NOMO-1 treated with dmso at 0.1 percent for 144 hours (cell line): Measurements from ENCODE around the gene CIB2.
A peak's percentile ranks its signal among the peaks of the same experiment; 100 is the strongest.

ENCODE experiments used
- DNase-seq: peaks from one replicate; lab custom pipeline; 2025; ENCODE audit not compliant: unreplicated experiment; lab: John Stamatoyannopoulos, UW

The CIB2 gene

DNA sequence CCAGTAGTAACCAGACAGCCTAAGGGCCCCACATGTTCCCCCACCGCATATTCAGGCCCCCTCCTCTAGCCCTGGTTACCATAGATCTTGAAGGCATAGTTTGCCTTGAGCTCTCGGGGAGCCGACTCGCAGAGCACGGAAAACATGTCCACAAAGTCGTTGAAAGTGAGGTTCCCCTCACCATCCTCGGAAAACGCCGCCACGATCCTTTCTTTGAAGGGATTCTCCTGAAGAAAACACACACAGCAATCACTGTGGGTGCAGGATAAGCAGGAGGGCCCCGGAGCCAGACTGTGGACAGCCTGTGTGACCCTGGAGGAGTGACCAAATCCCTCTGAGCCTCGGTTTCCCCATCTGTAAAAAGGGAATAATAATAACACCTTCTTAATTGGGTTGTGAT, 22.1 kb downstream of the CIB2 start:
- DNase-seq, result no peak

DNA sequence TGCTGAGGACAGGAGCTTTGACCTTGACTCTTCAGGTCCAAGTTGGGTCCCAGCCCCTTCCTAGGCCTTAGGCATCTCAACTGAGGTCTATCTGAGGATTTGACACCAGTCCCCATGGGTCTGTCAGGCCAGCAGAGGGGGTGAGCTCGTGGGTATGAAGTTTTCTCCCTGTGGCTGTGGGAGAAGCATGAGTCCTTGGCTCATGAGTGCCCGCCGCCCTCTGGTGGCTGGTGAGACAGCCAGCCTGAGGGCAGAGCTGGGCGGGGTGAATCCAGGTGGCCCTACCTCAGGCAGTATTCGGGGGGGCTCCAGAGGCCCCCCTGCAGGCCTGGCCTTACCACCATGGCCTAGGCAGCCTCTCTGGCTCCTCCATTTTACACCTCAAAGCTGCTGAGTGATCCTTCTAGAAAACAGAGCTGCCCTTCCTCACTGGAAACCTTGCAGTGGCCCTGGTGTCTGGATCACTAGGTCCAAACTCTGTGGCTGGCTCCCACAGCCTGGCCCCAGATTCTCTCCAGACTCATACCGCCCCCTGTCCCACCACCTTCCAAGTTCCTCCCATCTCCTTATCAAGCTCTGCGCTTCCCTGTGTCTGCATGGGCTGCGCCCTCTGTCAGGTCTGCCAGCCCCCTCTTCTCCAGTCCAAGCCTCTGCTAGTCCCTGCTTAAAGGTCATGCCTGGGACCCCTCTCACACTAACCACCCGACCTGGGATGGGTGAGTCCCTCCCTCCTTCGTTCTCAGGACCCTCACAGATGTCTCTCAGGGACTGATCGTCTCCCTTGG, 22.8 kb downstream of the CIB2 start:
- DNase-seq, result peak; percentile 77

DNA sequence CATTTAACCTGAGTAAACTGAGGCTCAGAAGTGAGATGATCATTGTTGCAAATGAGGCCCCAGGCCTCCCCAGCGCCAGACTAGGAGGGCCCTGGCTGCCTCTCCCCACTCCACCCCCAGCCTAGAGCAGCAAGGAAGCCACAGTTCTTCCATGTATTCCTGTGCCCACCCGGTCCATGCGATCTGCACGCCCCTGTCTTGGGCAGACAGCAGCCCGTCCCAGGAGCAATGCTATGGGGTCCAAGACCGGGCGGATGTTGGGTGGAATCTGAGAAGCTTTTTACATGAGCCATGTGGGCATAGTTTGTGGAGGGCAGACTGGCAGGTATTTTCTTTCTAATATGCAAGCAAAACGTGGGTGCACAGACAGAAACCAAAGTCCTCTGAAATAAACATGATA, 23.8 kb downstream of the CIB2 start:
- DNase-seq, result no peak

DNA sequence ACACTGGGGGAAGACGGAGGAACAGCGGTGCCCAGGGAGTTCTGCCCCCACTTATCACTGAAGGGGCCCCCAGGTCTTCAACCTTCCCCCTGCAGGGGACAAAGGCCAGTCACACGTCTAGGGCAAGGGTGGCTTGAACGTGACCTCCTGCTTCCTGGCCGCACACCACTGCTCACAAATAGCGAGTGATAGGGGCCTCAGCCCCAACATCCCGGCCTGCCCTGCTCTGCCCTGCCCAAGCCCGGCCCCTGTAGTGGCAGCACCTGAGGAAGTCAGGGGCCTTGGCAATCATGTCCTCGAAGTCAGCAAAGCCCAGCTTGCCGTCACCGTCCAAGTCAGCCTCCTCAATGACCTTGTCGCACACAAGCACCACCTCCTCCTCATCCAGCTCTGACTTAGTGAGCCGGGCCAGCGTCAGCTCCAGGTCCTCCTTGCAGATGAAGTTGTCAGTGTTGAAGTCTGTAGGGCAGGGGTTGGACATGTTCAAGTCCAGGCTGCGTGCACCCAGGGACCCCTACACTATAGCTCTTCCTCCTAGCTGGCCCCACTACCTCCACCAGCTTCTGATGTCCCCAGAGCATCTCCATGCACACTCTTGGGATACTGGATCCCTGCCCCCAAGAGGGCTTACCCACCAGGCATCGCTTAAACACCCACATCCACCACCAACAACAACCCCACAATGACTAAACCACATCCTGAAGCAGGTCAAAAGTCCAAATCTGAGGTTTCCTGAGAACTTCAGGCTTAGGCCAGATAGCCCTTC, 25.6 kb downstream of the CIB2 start:
- DNase-seq, result no peak

DNA sequence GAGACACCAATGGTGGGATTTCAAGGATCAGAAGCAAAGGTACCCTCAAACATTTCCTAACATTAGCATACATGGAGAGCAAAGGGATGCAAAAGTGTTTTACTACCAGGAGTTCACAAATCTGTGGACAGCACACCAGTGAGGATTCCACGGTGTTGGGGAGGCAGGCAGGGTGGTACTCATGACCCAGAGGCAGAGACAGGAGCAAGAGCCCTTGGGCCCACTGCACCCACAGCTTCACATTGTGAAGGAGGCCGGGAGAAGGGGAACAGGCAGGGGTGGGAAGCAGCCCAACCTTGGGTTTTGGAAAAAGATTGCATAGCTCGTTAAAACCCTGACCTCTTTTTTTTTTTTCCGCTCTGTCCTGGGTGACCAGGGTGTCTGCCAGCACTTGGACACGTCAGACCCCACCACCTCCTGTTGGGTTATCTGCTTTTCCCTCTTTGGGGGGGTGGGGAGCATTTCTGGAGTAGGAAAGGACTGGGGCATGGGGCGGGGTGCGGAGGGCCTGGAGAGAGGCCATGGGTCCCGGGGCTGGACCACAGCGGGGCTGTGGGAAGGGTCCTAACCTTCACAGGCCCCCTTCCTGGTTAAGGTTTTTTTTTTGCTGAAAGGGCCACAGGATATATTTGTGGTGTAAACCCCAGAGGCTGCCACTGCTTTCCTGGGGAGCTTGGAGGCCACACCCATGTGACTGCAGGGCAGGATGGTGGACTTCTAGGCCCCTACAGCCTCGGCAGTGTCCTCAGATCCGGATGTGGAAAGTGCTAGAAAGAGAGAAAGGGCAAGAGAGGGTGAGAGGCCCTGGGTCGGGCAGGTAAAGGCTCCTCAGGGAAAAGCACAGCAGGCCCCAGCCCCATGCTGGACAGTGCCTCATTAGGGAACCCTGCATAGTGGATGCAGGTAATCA, 26.4 kb downstream of the CIB2 start:
- DNase-seq, result no peak

DNA sequence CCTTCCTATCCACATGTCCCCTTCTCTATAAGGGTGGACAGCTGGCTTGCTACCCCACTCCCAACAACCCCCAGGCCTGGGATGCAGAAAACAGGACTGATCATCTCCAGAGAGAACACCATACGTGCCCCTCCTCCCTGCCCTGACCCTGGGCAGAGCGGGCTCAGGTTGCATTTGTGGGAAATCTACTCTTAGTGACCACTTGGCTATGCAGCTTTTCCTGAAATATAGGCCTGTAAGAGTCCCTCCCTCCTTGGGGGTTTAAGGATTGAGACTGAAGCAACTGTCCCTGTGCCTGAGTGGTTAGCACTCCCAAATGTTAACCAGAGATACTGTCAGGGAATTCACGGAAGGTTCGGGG, 27.1 kb downstream of the CIB2 start:
- DNase-seq, result no peak

DNA sequence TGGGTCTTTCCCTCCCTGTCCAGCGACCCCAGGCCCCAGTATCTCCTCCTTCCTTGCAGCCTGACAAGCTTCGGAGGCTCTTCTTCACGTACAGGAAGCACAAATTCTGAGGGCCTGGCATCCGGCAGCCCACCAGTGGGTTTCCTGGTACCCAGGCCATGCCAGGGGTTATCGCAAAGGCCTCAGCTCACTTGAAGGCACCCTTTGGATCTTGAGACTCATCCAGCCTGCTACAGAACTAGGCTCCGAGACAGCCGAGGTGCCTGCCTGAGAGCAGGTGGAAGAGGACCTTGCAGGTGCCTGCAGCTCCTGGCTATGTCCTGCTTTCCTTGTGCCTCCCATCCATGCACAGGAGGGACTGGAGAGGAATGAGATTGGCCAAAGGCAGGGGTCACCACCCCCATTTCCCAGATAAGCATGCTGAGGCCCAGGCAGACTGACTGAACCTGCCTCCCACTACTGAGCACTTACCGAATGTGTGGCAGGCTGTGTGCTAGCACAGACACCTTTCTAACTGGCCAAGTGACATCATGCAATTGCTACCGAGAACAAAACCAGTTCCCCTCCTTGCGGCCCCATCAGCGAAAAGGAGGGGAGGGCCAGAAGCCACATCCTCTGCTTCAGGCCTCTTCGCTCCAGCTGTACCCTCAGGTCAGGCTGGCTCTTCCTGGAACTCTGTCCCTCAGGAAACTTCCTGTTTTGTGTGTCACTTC, 27.7 kb downstream of the CIB2 start:
- no peak for DNase-seq

DNA sequence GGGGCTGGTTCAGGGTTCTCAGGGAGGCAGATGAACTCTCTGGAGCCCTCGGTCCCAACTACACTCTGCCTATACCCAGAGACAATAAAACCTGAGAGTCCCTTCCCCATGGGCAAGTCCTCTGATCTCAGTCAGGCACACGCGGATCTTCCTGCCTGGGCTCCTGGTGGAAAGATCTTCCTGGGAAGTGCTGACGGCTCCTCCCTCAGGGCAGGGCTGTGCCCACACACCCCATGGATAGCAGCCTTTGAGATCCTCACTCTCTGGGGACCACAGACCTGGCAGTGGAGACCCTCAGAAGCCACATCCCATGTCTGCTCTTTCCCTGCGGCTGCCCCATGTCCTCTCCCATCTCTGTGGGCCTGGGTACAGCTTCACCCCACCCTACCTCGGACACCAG, 28.5 kb downstream of the CIB2 start:
- no peak for DNase-seq

DNA sequence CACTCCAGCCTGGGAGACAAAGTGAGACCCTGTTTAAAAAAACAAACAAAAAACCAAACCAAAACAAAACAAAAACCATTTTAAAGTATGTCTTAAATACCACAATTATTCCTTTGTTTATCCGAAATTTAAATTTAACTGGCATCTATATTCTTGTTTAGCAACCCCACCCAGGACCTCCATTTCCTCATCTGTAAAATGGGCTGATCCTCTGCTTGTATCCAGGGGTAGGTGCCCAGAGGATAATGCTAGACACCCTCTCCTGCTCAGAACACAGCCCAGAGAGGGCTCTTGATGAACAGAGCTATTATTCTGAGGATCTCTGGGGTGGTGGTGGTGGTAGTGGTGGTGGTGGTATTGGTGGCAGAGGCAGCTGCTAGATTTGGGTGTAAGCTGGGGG, 29.0 kb downstream of the CIB2 start:
- no peak for DNase-seq

DNA sequence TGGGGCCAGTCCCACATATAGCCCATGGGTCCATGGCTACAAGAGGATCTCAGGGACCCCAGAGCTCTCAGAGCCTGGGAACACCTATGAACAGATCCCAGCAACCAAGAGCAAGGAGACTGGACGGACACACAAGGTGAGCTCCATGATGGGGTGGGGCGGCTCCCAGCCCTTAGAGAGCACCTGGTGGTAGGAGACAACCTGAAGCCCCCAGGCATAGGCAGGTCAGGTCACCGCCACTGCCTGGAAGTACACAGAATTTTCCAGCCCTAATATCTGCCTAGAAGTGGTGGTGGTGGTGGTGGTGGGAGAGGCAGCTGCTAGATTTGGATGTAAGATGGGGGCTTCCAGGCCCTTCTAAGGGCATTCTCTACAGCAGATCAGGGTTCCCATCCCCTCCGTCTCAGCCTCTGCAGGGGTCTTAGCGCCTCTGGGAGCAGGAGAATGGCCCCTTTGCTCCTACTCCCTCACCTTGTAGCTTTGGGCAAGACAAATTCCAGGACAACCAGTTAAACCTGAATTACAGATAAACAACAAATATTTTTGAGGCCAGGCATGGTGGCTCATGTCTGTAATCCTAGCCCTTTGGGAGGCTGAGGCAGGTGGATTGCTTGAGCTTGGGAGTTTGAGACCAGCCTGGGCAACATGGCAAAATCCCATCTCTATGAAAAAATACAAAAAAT, 29.7 kb downstream of the CIB2 start:
- no peak for DNase-seq

DNA sequence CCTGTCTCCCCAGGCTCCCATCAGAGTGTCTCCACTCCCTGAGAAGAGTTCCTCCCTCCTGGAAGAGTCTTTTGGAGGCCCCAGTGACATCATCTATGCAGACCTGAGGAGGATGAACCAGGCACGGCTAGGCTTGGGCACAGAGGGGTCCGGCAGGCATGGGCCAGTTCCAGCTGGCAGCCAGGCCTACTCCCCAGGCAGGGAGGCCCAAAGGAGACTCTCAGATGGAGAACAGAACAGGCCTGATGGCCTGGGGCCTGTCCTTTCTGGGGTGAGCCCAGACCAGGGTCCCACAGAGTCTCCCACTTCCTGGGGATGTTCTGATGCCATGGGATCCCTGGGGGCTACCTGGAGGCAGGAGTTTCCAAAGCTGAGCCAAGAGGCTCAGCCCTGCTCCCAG, 30.4 kb downstream of the CIB2 start:
- no peak for DNase-seq

DNA sequence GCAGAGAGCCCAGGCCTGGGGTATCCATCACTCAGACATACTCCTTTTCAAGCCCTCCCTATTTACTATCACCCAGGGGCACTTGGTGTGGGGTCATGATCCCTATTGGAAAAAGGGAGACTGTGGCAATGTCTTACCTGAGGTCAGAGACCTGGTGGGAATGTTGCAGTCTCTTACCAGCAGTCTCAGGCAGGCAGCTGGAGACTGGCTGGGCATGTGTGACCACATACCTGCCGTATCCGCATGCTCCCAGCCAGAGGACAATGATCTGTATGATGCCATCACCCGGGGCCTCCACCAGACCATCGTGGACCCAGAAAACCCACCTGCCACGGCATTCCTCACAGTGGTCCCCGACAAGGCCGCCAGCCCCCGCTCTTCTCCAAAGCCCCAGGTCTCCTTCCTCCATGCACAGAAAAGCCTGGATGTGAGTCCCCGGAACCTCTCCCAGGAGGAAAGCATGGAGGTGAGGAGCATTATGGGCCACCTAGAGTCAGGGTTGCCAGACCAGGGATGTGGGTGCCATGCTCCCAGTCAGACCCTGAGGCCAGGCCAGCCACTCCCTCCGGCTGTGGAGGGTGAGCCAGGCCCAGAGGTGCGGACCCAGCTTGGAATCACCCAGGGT, 33.0 kb downstream of the CIB2 start:
- DNase-seq, result no peak

DNA sequence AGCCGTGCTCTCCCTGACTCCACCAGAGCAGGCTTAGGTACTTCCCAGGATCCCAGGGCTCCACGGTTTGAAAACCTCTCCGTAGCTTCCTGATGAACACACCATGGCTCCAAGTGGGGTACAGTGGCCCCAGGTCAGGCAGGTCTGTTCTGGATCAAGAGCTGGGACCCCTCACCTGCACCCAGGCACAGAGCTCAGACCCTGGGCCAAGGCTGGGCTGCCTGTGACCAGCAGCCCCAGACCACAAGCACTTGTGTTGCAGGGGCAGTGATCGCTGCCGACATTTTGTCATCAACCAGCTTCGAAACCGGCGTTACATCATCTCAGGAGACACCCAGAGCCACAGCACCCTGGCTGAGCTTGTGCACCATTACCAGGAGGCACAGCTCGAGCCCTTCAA, 33.6 kb downstream of the CIB2 start:
- DNase-seq, result no peak

DNA sequence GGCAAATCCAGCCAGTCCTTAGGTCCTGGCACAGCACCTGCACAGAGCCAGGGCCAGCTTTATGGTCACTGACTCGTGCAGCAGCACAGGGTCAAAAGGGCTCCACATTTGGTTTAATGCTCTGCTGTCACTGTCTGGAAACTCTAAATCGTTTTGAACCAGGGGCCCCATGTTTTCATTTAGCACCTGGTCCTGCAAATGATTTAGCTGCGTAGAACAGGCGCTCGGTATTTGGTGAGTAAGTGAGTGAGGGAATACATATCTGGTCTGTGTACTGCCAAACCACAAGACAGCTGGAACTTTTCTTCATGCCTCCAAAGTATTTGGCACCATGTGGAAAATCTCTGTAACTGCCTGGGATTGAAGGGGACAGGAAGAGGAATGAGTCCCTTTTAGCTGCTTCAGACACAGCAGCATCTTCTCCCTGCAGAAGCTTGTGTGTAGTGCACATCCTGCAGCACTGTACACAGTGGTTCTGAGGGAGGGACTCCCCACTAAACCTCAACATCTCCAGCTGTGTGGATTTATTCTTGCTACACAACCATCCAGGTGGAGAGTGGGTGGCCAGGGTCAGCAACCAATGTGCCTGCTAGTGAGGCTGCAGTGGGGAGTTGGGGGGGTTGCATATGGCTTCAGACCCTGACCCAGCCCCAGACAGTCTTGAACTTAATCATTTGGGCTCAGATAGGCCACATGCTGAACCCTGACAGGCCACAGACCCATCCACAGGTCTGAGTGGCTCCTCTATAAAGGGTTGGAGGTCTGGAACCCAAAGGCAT, 37.8 kb downstream of the CIB2 start:
- DNase-seq, result no peak

DNA sequence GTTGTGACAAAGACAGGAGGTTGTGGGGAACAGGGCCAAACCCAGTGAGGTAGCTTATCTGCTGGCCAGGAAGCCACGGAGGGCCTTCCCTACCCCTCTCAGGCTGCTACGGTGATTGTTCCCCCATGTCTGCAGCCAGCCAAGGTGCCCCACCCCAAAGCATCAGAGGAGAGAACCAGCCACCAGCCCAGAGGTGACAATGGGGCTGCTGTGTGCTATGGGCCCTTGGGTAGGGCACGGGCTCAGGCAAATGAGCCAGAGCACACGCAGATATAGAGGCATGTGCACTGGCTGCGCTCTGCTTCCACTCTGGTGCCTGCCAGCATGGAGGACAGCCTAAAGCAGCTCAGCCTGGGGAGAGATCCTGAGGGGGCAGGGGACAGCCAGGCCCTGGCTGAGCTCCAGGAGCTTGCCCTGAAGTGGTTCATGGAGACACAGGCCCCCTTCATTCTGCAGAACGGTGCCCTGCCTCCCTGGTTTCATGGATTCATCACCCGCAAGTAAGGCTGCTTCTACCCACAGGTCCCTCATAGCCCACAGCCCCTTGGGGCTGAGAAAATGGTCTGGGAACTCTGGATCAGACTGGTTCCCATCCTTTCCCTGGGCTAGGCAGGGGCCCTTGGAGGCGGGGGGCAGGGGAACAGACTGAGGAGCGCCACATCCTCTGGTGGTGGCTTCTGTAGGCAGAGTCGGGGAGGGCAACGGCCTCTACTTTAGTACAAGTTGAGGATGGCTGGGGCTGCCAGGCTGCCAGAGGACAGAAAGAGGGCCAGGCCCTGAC, 38.8 kb downstream of the CIB2 start, which contains the start of gene SH2D7:
Gene SH2D7, plus strand, starts transcription at position 301 of the 781 bp plus-strand sequence. Its CDS starts 24 bp downstream, at position 325.
- DNase-seq, result no peak

DNA sequence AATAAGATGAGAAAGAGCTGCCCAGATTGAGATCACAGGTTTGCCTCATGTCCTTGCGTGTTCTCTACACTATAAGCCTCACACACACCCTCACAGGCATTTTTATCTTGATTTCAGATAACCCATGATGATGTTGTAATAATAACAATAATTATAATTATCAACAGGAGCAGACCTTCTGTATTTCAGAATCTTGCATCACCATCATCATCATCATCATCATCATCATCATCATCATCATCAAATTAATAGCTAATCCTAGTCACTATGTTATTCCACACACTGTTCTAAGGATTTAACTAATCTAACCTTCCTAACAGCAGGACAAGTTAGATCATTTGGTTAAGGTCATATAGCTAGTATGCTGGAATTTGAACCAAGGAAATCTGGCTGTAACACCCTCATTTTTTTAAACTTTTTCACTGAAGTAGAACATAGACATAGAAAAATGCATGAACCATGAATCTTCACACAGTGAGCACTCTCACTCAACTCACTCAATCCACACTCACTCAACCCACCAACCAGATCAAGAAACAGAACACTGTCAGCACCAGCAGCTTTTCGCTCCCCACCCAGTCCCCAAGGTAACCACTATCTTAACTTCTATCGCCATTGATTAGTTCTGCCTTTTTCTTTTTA, 40.7 kb downstream of the CIB2 start:
- no peak for DNase-seq

DNA sequence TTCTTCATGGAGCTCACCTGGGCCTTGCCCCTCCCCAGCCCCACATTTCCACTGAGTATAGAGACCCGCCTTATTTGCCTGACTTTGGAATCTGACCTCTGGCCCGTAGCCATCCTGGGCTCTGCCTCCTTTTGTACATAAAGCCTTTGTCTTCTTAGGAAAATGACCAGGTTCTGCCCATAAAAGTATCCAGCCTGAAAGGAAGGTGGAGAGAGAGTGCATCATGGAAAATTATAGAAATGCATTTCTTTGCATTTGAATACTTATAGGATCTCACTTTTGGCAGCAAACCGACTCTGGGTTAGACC, 42.5 kb downstream of the CIB2 start:
- no peak for DNase-seq
